ENCODE data around the gene GRPEL2.

- TF ChIP-seq CTCF (IDR thresholded peaks at IDR 0.05) = no peak
- TF ChIP-seq POLR2A (IDR thresholded peaks at IDR 0.05) = no peak
Observed at GRCh38 chr5:149397530-149397929, 52.2 kb downstream of the GRPEL2 start.
